Keratinocyte (primary cell): ENCODE measurements around the gene SPSB4. TPM values are rescaled to one million over a fixed set of nuclear protein-coding genes. Genes with fewer than 3 reads are reported as not detected.

Source experiments
- DNase-seq: peaks from one replicate; pipeline ENCODE4 v3.0.0-alpha.2; 2011; ENCODE audit warnings: low read depth, missing footprints, low spot score
- FAIRE-seq: peaks from 2 replicates; lab custom pipeline; 2011; peaks lifted over from hg19 to GRCh38; lab: Jason Lieb, UNC
- H2AFZ ChIP-seq: 2 replicates; pipeline ENCODE4 v1.6.0; 2012; ENCODE audit warnings: low read length, control low read depth, inconsistent platforms; ENCODE audit not compliant: control insufficient read depth
- H3K27ac ChIP-seq: 2 replicates; pipeline ENCODE4 v1.5.1; 2011; ENCODE audit warnings: low read length; ENCODE audit not compliant: control insufficient read depth, insufficient read depth
- H3K27me3 ChIP-seq: 3 replicates; pipeline ENCODE4 v1.6.0; 2011; ENCODE audit warnings: low read length; ENCODE audit not compliant: control insufficient read depth, insufficient read depth; ENCODE audit errors: extremely low read depth
- H3K36me3 ChIP-seq, 2 experiments: 2 replicates in 1 of 2; 3 replicates in 1 of 2; pipeline ENCODE4 v1.5.1; 2011; ENCODE audit warnings: low read length in 2 of 2, mild to moderate bottlenecking in 1 of 2; ENCODE audit not compliant: control insufficient read depth in 2 of 2, insufficient read depth in 2 of 2; ENCODE audit errors: extremely low read depth in 1 of 2
- H3K4me1 ChIP-seq: 3 replicates; pipeline ENCODE4 v1.5.1; 2011; ENCODE audit warnings: low read length; ENCODE audit not compliant: control insufficient read depth, insufficient read depth; ENCODE audit errors: extremely low read depth
- H3K4me2 ChIP-seq: 3 replicates; pipeline ENCODE4 v1.6.0; 2011; ENCODE audit warnings: low read depth, low read length; ENCODE audit not compliant: control insufficient read depth, insufficient read depth; ENCODE audit errors: extremely low read depth
- H3K4me3 ChIP-seq, 3 experiments: fragments of 200-600 bp in 1 of 3; sonication (generic) in 1 of 3; 2 replicates in 2 of 3; 3 replicates in 1 of 3; pipeline ENCODE4 v1.5.1; 2011 to 2016; ENCODE audit warnings: low read length in 3 of 3, mild to moderate bottlenecking in 3 of 3, control low read depth in 2 of 3, inconsistent platforms in 1 of 3, low read depth in 1 of 3, mixed read lengths in 1 of 3, mixed run types in 1 of 3, moderate library complexity in 1 of 3; ENCODE audit not compliant: control insufficient read depth in 2 of 3, insufficient read depth in 2 of 3; ENCODE audit errors: extremely low read depth in 1 of 3
- H3K79me2 ChIP-seq: 2 replicates; pipeline ENCODE4 v1.6.0; 2012; ENCODE audit warnings: low read length; ENCODE audit not compliant: control insufficient read depth, insufficient read depth
- H3K9ac ChIP-seq: 3 replicates; pipeline ENCODE4 v1.6.0; 2011; ENCODE audit warnings: low read length; ENCODE audit not compliant: control insufficient read depth, insufficient read depth; ENCODE audit errors: extremely low read depth
- H3K9me1 ChIP-seq: 3 replicates; pipeline ENCODE4 v1.6.0; 2011; ENCODE audit warnings: low read length; ENCODE audit not compliant: control insufficient read depth, insufficient read depth; ENCODE audit errors: extremely low read depth
- H3K9me3 ChIP-seq: 2 replicates; pipeline ENCODE4 v1.5.1; 2012; ENCODE audit warnings: low read depth, low read length; ENCODE audit not compliant: control insufficient read depth
- H4K20me1 ChIP-seq: 3 replicates; pipeline ENCODE4 v1.6.0; 2011; ENCODE audit warnings: low read length; ENCODE audit not compliant: control insufficient read depth, insufficient read depth; ENCODE audit errors: extremely low read depth
- EZH2 ChIP-seq: IDR thresholded peaks from one replicate; pipeline ENCODE4 v1.6.1; 2012; ENCODE audit warnings: inconsistent platforms, mild to moderate bottlenecking, low read length, moderate library complexity
- dilution Hi-C: fragments of 300-500 bp; cut with MboI; formaldehyde crosslinking; loops from one replicate; pipeline ENCODE4 v1.7.0; 2020; ENCODE audit warnings: low sequenced_read_pairs; ENCODE audit not compliant: extremely low pct_ligation_motif_present
- polyA plus RNA-seq, 5 experiments: library from polyadenylated mRNA; depleted of rRNA in 3 of 5; stranded (reverse) in 3 of 5; stranded (forward) in 1 of 5; unstranded in 1 of 5; fragments of >200 nt; gene quantifications; 1 replicate in 1 of 5; 2 replicates in 3 of 5; 3 replicates in 1 of 5; pipeline versions ENCODE4 v1.2.1 to v1.2.3, GENCODE V29; 2011 to 2012; ENCODE audit warnings: missing spikeins in 2 of 5, low read depth in 1 of 5, low replicate concordance in 1 of 5
- TF ChIP-seq, protein P1 (sequence below), 3 experiments: IDR thresholded peaks in 1 of 3; conservative IDR thresholded peaks in 1 of 3; optimal IDR thresholded peaks in 1 of 3; 2 replicates in 2 of 3; 3 replicates in 1 of 3; pipeline versions ENCODE3 to v1.5.1; 2011; ENCODE audit warnings: low read length in 3 of 3, mild to moderate bottlenecking in 3 of 3, moderate library complexity in 2 of 3, control low read depth in 1 of 3, inconsistent platforms in 1 of 3; ENCODE audit not compliant: insufficient read depth in 2 of 3; ENCODE audit errors: extremely low read depth in 1 of 3

The SPSB4 gene
- polyA plus RNA-seq, 1 donor (not counting 4 experiments of a cell fraction or from before 2014, with no cell fraction given), result not detected

DNA sequence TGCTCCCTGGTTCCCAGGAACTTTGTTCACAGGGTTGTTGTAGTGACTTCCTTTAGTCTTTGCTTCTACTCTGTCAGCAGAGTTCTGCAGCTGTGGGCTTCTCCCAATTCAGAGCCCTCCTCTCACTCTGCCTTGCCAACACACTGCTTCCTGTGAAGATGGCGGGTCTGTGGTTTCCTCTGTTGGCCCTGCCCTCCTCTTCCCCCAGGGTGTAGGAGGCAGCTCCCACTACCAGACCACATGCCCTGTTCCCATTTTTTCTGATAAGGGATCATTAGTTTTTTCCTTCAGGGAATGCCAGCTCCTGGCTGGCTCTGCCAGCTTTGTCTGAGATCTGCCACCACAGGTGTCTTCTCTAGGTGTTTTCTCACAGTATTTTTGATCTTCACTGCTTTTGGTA is 12.7 kb downstream of the SPSB4 start:
- Histone ChIP-seq H3K9me3 (no peaks in the 10 kb centered on the region), H3K27ac (no peak overlapping the region), H3K27me3 (no peaks in the 10 kb centered on the region), H3K4me3 (no peak overlapping the region), H3K9me1 (no peaks in the 10 kb centered on the region), H3K36me3 (no peaks in the 10 kb centered on the region), H2AFZ (no peak overlapping the region), H3K4me2 (no peak overlapping the region), H3K79me2 (no peaks in the 10 kb centered on the region), H3K9ac (no peak overlapping the region), H4K20me1 (no peaks in the 10 kb centered on the region), H3K4me1 (no peaks in the 10 kb centered on the region)
- DNase-seq (no peak), FAIRE-seq (no peak)
- dilution Hi-C loops, result no loop called here
- no peak for TF ChIP-seq EZH2
- TF ChIP-seq, protein P1, sequence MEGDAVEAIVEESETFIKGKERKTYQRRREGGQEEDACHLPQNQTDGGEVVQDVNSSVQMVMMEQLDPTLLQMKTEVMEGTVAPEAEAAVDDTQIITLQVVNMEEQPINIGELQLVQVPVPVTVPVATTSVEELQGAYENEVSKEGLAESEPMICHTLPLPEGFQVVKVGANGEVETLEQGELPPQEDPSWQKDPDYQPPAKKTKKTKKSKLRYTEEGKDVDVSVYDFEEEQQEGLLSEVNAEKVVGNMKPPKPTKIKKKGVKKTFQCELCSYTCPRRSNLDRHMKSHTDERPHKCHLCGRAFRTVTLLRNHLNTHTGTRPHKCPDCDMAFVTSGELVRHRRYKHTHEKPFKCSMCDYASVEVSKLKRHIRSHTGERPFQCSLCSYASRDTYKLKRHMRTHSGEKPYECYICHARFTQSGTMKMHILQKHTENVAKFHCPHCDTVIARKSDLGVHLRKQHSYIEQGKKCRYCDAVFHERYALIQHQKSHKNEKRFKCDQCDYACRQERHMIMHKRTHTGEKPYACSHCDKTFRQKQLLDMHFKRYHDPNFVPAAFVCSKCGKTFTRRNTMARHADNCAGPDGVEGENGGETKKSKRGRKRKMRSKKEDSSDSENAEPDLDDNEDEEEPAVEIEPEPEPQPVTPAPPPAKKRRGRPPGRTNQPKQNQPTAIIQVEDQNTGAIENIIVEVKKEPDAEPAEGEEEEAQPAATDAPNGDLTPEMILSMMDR (optimal IDR thresholded peaks at IDR 0.05 in 1 of 3, IDR thresholded peaks at IDR 0.05 in 1 of 3, conservative IDR thresholded peaks at IDR 0.05 in 1 of 3; ENCODE audit: extremely low read depth in 1 of 3, insufficient read depth in 2 of 3, low read length in 3 of 3), result no peak

DNA sequence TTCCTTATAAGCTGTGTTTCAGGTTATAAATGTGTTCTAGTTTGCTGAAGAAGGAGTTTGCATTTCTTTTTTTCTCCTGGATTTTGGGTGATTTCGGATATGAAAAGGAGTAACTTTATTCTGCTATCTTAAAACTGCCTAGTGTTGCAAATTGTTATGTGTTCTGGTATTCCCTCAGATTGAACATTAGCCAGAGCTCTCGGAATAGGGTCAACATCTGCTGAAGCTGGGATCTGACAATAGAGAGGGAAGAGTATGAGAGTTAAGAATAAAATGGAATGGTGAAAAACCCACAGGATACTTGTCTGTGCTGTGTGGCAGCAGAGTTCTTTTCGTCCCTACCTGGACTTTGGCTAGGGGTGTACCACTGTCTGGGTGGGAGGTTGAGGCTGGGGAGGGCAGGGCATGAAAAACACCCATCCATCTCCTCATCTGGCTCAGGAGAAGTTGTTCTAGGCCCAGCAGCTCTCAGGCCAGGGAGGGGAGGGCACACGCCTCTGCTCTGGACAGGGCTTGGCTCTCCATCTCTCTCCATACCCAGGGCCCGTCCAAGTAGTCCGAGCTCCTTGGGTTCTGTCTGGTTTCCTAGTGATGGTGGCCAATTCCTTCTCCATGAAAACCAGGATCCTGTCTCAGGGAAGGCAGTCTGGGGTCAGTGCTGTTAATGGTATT is 13.2 kb downstream of the SPSB4 start:
- Histone ChIP-seq H3K4me3 (no peak overlapping the region), H3K9me3 (no peaks in the 10 kb centered on the region), H3K4me2 (no peak overlapping the region), H3K79me2 (no peaks in the 10 kb centered on the region), H4K20me1 (no peaks in the 10 kb centered on the region), H3K36me3 (no peaks in the 10 kb centered on the region), H3K9ac (no peak overlapping the region), H3K9me1 (no peaks in the 10 kb centered on the region), H3K27ac (no peak overlapping the region), H2AFZ (no peak overlapping the region), H3K27me3 (no peaks in the 10 kb centered on the region), H3K4me1 (no peaks in the 10 kb centered on the region)
- dilution Hi-C loops, result no loop called here
- TF ChIP-seq EZH2, result no peak
- TF ChIP-seq, protein P1 (optimal IDR thresholded peaks at IDR 0.05 in 1 of 3, IDR thresholded peaks at IDR 0.05 in 1 of 3, conservative IDR thresholded peaks at IDR 0.05 in 1 of 3; ENCODE audit: extremely low read depth in 1 of 3, insufficient read depth in 2 of 3, low read length in 3 of 3), result no peak
- DNase-seq (no peak), FAIRE-seq (no peak)
